GM23338 (cell line): ENCODE measurements around the gene MED9. TPM values are rescaled to one million over a fixed set of nuclear protein-coding genes. Genes with fewer than 3 reads are reported as not detected.

Experiments
- ATAC-seq: fragments of 200-7000 bp; cut with Tn5 transposase; 3 replicates; pipeline ENCODE4 v1.9.1; 2020
- DNase-seq: peaks from one replicate; pipeline ENCODE4 v3.0.0-alpha.2; 2015; ENCODE audit warnings: low spot score
- H2AFZ ChIP-seq: fragments of 200-600 bp; sonication (generic); 2 replicates; pipeline ENCODE4 v1.8.0; 2016; ENCODE audit warnings: antibody characterized with exemption, mild to moderate bottlenecking, moderate library complexity
- H3F3A ChIP-seq: fragments of 200-600 bp; sonication (generic); replicated peaks from 2 replicates; pipeline ENCODE4 v1.8.0; 2017; ENCODE audit warnings: antibody characterized with exemption, mixed run types, low read depth
- H3K27ac ChIP-seq: fragments of 200-600 bp; sonication (generic); 2 replicates; pipeline ENCODE4 v1.6.1; 2016; ENCODE audit warnings: low read depth
- H3K27me3 ChIP-seq: fragments of 200-600 bp; sonication (generic); 2 replicates; pipeline ENCODE4 v1.8.0; 2016; ENCODE audit warnings: mild to moderate bottlenecking, mixed run types, moderate library complexity; ENCODE audit not compliant: insufficient read depth
- H3K36me3 ChIP-seq: fragments of 200-600 bp; sonication (generic); 2 replicates; pipeline ENCODE4 v1.8.0; 2016; ENCODE audit warnings: mild to moderate bottlenecking; ENCODE audit not compliant: insufficient read depth
- H3K4me1 ChIP-seq: fragments of 200-600 bp; sonication (generic); 2 replicates; pipeline ENCODE4 v1.8.0; 2016; ENCODE audit warnings: mild to moderate bottlenecking, moderate library complexity; ENCODE audit not compliant: insufficient read depth
- H3K4me2 ChIP-seq: fragments of 200-600 bp; sonication (generic); 2 replicates; pipeline ENCODE4 v1.7.1; 2017; ENCODE audit warnings: mixed run types
- H3K4me3 ChIP-seq: fragments of 200-600 bp; sonication (generic); 2 replicates; pipeline ENCODE4 v1.6.1; 2016; ENCODE audit warnings: mixed run types
- H3K79me2 ChIP-seq: fragments of 200-600 bp; sonication (generic); replicated peaks from 2 replicates; pipeline ENCODE4 v1.8.0; 2017; ENCODE audit warnings: mild to moderate bottlenecking; ENCODE audit not compliant: insufficient read depth
- H3K9me2 ChIP-seq: fragments of 200-600 bp; sonication (generic); 2 replicates; pipeline ENCODE4 v1.8.0; 2017; ENCODE audit not compliant: insufficient read depth
- H4K20me1 ChIP-seq: fragments of 200-600 bp; sonication (generic); replicated peaks from 2 replicates; pipeline ENCODE4 v1.8.0; 2017; ENCODE audit warnings: mild to moderate bottlenecking; ENCODE audit not compliant: insufficient read depth
- H3K27ac Mint-ChIP-seq: 2 replicates; pipeline ENCODE4 v1.8.0; 2020; ENCODE audit warnings: inconsistent platforms, mild to moderate bottlenecking, moderate library complexity, mixed read lengths
- H3K27me3 Mint-ChIP-seq: 3 replicates; pipeline ENCODE4 v1.8.0; 2022; ENCODE audit warnings: low read depth, mild to moderate bottlenecking, moderate library complexity, mixed read lengths, inconsistent platforms; ENCODE audit not compliant: insufficient read depth, poor library complexity
- H3K36me3 Mint-ChIP-seq: 3 replicates; pipeline ENCODE4 v1.8.0; 2021; ENCODE audit warnings: low read depth, mild to moderate bottlenecking, inconsistent platforms, moderate library complexity, mixed read lengths
- H3K4me1 Mint-ChIP-seq: 3 replicates; pipeline ENCODE4 v1.8.0; 2020; ENCODE audit warnings: mild to moderate bottlenecking, inconsistent platforms, mixed read lengths
- H3K4me3 Mint-ChIP-seq: 3 replicates; pipeline ENCODE4 v1.8.0; 2021; ENCODE audit warnings: moderate library complexity, mild to moderate bottlenecking, inconsistent platforms, mixed read lengths
- H3K9me3 Mint-ChIP-seq: 3 replicates; pipeline ENCODE4 v1.8.0; 2020; ENCODE audit warnings: moderate library complexity, mild to moderate bottlenecking, inconsistent platforms, mixed read lengths
- CREB1 ChIP-seq: fragments of 250-450 bp; sonication (Bioruptor Pico); IDR thresholded peaks from 2 replicates; pipeline ENCODE4 v1.5.0; 2020; ENCODE audit warnings: low read depth, mild to moderate bottlenecking, moderate library complexity
- ETS1 ChIP-seq: IDR thresholded peaks from 2 replicates; pipeline ENCODE4 v1.6.1; 2016; ENCODE audit warnings: antibody characterized with exemption
- EZH2 ChIP-seq: fragments of 200-600 bp; sonication (generic); IDR thresholded peaks from one replicate; pipeline ENCODE4 v1.8.0; 2017; ENCODE audit warnings: antibody characterized with exemption, mild to moderate bottlenecking, low read depth; ENCODE audit not compliant: unreplicated experiment
- JUNB ChIP-seq: IDR thresholded peaks from one replicate; pipeline ENCODE4 v1.6.1; 2016; ENCODE audit warnings: antibody characterized with exemption; ENCODE audit not compliant: unreplicated experiment
- NANOG ChIP-seq: IDR thresholded peaks from 2 replicates; pipeline ENCODE4 v1.6.1; 2016; ENCODE audit warnings: antibody characterized with exemption, borderline replicate concordance
- POLR2AphosphoS5 ChIP-seq: IDR thresholded peaks from 2 replicates; pipeline ENCODE4 v1.6.1; 2016; ENCODE audit warnings: antibody characterized with exemption, low read depth
- STAT1 ChIP-seq: IDR thresholded peaks from one replicate; pipeline ENCODE4 v1.6.1; 2016; ENCODE audit warnings: antibody characterized with exemption; ENCODE audit not compliant: unreplicated experiment
- ZNF114 ChIP-seq: fragments of 250-450 bp; sonication (Bioruptor Pico); IDR thresholded peaks from 2 replicates; pipeline ENCODE4 v1.5.0; 2020; ENCODE audit warnings: mild to moderate bottlenecking, moderate library complexity
- ZNF462 ChIP-seq: fragments of 250-450 bp; sonication (Bioruptor Pico); IDR thresholded peaks from 2 replicates; pipeline ENCODE4 v1.5.0; 2020; ENCODE audit warnings: mild to moderate bottlenecking, moderate library complexity
- polyA plus RNA-seq: library from polyadenylated mRNA; unstranded; fragments of >200 nt; fragmentation: Nextera tagmentation; extraction: Ambion mirVana; gene quantifications from 2 replicates; pipeline ENCODE4 v1.2.1, GENCODE V29; 2016
- total RNA-seq: library from RNA; depleted of rRNA; stranded (reverse); fragments of >200 nt; shearing (Covaris generic); gene quantifications from 2 replicates; pipeline ENCODE4 v1.2.3, GENCODE V29; 2014

Gene MED9
- total and polyA plus RNA-seq, 2 experiments from 2014 or later: 17.3 to 19.9 TPM

- no peaks in the 10 kb centered on the region for H3K36me3 ChIP-seq
- H4K20me1 ChIP-seq: no peaks in the 10 kb centered on the region
- no peak overlapping the region for H3K4me2 ChIP-seq
- H3K4me3 ChIP-seq: no peak overlapping the region
- H3K27me3 ChIP-seq: no peaks in the 10 kb centered on the region
- H3K4me1 ChIP-seq: no peaks in the 10 kb centered on the region
- no peak for ATAC-seq
- Mint-ChIP-seq H3K9me3 (peaks cover 5% of the 10 kb centered on the region), H3K27me3 (no peaks in the 10 kb centered on the region), H3K36me3 (peaks cover 4% of the 10 kb centered on the region; the same call in 2 of the 3 replicates), H3K27ac (no peak overlapping the region), H3K4me1 (no peaks in the 10 kb centered on the region), H3K4me3 (no peak overlapping the region)
- DNase-seq: no peak
- H2AFZ ChIP-seq: no peak overlapping the region
- no peaks in the 10 kb centered on the region for H3F3A ChIP-seq
- 0 out of 2 replicates have a peak, but pooled peaks cover 1% of the 10 kb centered on the region for H3K9me2 ChIP-seq
- H3K79me2 ChIP-seq: no peaks in the 10 kb centered on the region
- H3K27ac ChIP-seq: no peak overlapping the region
- TF ChIP-seq POLR2AphosphoS5 (no peak), ZNF114 (CRISPR knock-in tag) (no peak), ETS1 (no peak), NANOG (no peak), JUNB (no peak), ZNF462 (CRISPR knock-in tag) (no peak), CREB1 (no peak), STAT1 (no peak), EZH2 (no peak)
Measured at GRCh38 chr17:17455173-17455572, 21.6 kb upstream of the MED9 start.
